ENCODE data around the gene PRR33. TPM values are rescaled to one million over a fixed set of nuclear protein-coding genes. Genes with fewer than 3 reads are reported as not detected.

The PRR33 gene
- total RNA-seq, 1 experiment from 2014 or later = not detected

GRCh38 chr11:1879342-1879940 is 12.3 kb downstream of the PRR33 start:
- H2AFZ ChIP-seq (ENCODE audit: low read depth, low read length, poor library complexity, severe bottlenecking) = no peak overlapping the region
- no TSS peak for BruUV-seq (replicated peaks)
- no peak overlapping the region for H3K9ac ChIP-seq (ENCODE audit: low read length)
- RAD21 ChIA-PET (ENCODE audit: low non-redundant PET in 1 of 2, low total read pairs in 2 of 2, uncharacterized antibody in 2 of 2, unreplicated experiment in 2 of 2) = no interaction called here
- H3K9me2 ChIP-seq (ENCODE audit: insufficient read depth) = no peaks in the 10 kb centered on the region
- no peak for ATAC-seq
- no peaks in the 10 kb centered on the region for H3K36me3 ChIP-seq (ENCODE audit: control insufficient read depth in 1 of 2, insufficient read depth in 2 of 2, low read length in 2 of 2)
- H3K27me3 ChIP-seq (ENCODE audit: insufficient read depth, low read length) = no peaks in the 10 kb centered on the region
- intact Hi-C loops (cut with micrococcal nuclease) = no loop called here
- peaks cover 0 to 4% of the 10 kb centered on the region in 2 experiments; a peak in 1 of 4 replicates for H3K4me1 ChIP-seq (ENCODE audit: control insufficient read depth in 1 of 2, insufficient read depth in 2 of 2, low read length in 2 of 2)
- H3K4me2 ChIP-seq (ENCODE audit: low read length) = no peak overlapping the region
- no peaks in the 10 kb centered on the region for H4K20me1 ChIP-seq (ENCODE audit: insufficient read depth)
- TF ChIP-seq MAX (IDR thresholded peaks at IDR 0.05) (no peak), POLR2AphosphoS5 (IDR thresholded peaks at IDR 0.05; ENCODE audit: low read depth, low read length) (no peak), REST (IDR thresholded peaks at IDR 0.05; ENCODE audit: low read depth) (no peak), ELF1 (IDR thresholded peaks at IDR 0.05; ENCODE audit: borderline replicate concordance, low read depth) (no peak), EZH2 (IDR thresholded peaks at IDR 0.05) (no peak), ZNF274 (IDR thresholded peaks at IDR 0.05; ENCODE audit: low read depth, low read length) (no peak)
- H3K79me2 ChIP-seq (ENCODE audit: insufficient read depth, low read length) = no peaks in the 10 kb centered on the region
- H3K4me3 ChIP-seq (replicated peaks in 1 of 2; ENCODE audit: low read depth in 1 of 2, low read length in 2 of 2) = no peak overlapping the region
- POLR2A ChIA-PET = no interaction called here
- CTCF ChIA-PET = no interaction called here
- DNase-seq (ENCODE audit: low read depth, low spot score) = no peak
- no peak overlapping the region for H3K27ac ChIP-seq (ENCODE audit: low read depth, low read length)
- no peaks in the 10 kb centered on the region for H3K9me3 ChIP-seq (ENCODE audit: control insufficient read depth in 1 of 2, insufficient read depth in 1 of 2, low read depth in 1 of 2, low read length in 2 of 2)
